Renal cortex interstitium (tissue), 15 donors: ENCODE results near the gene TRPV5. TPM values are rescaled to one million over a fixed set of nuclear protein-coding genes. Genes with fewer than 3 reads are reported as not detected.
"Not testable (repeated sequence)": the region's sequence is repeated elsewhere in the genome, so short reads cannot be mapped to it uniquely, and the experiment has no call there.

Experiments used
- DNase-seq, 11 donors: peaks; one replicate each; pipeline ENCODE4 v3.0.0-alpha.2; 2013; ENCODE audit warnings: low read depth in 9 of 11, low spot score in 4 of 11; ENCODE audit errors: extremely low read depth in 1 of 11
- long read RNA-seq, 16 experiments: transcript quantifications; one replicate each; lab custom pipeline, GENCODE V29; 2026
- polyA plus RNA-seq, 3 donors: library from polyadenylated mRNA; unstranded; fragments of 120-200 nt; gene quantifications; one replicate each; pipeline ENCODE4 v1.2.1, GENCODE V29; 2013; ENCODE audit not compliant: insufficient read length in 3 of 3

Gene TRPV5
- 1 to 10 TPM in 1 of 3 donors, under 1 TPM in 2; 0.72 to 1.5 (median 0.80) TPM for polyA plus RNA-seq
- long read RNA-seq, donor 1, result 0 reads
- long read RNA-seq, donor 2, result 0 reads
- long read RNA-seq, donor 3, result 0 reads
- long read RNA-seq, donor 4, result 0 reads
- long read RNA-seq, donor 5, result 0 reads
- long read RNA-seq, donor 6, result 0 reads
- long read RNA-seq, donor 7, result 0 reads
- long read RNA-seq, donor 8, result 0 reads
- long read RNA-seq, donor 9, result 0 reads
- long read RNA-seq, donor 10, result 0 reads
- long read RNA-seq, donor 11, result 0 reads
- long read RNA-seq, donor 12, result 0 reads
- long read RNA-seq, donor 13, result 0 reads
- long read RNA-seq, donor 14, result 0 reads
- long read RNA-seq, donor 15, result 0 reads
- long read RNA-seq, donor 16, result 0 reads

- DNase-seq, result no peak
These were observed at the start of gene TRPV5 for GRCh38 chr7:142933624-142934023. Gene TRPV5, minus strand, starts transcription at chr7:142933746. Its CDS starts 287 bp downstream, at chr7:142933459.

- DNase-seq, result not testable (repeated sequence)
These were observed 44.9 kb upstream of the TRPV5 start for GRCh38 chr7:142978402-142978801.

GRCh38 chr7:142974626-142975025, 41.1 kb upstream of the TRPV5 start:
- DNase-seq, result no peak

- DNase-seq, result no peak
These were observed 35.6 kb upstream of the TRPV5 start for GRCh38 chr7:142969183-142969582.

GRCh38 chr7:142968229-142968628, 34.7 kb upstream of the TRPV5 start:
- DNase-seq, result no peak

GRCh38 chr7:142964502-142965246, 31.1 kb upstream of the TRPV5 start:
- DNase-seq, result no peak

- DNase-seq, result no peak
These were observed 30.4 kb upstream of the TRPV5 start for GRCh38 chr7:142963993-142964392.

GRCh38 chr7:142962991-142963390, 29.4 kb upstream of the TRPV5 start:
- peak in 2 of 11 donors; percentile 14 to 25 for DNase-seq

- DNase-seq, result no peak
These were observed 28.7 kb upstream of the TRPV5 start, which contains the start of gene KEL for GRCh38 chr7:142961973-142962926. Gene KEL, minus strand, starts transcription at chr7:142962363. Its CDS starts 157 bp downstream, at chr7:142962206.

- no peak for DNase-seq
These were observed 28.0 kb upstream of the TRPV5 start for GRCh38 chr7:142961595-142961972.

GRCh38 chr7:142960955-142961512, 27.5 kb upstream of the TRPV5 start:
- DNase-seq, result no peak

- no peak for DNase-seq
These were observed 25.7 kb upstream of the TRPV5 start for GRCh38 chr7:142959202-142959601.

GRCh38 chr7:142957723-142958122, 24.2 kb upstream of the TRPV5 start:
- DNase-seq, result no peak

- no peak for DNase-seq
These were observed 23.5 kb upstream of the TRPV5 start for GRCh38 chr7:142956951-142957623.

- DNase-seq, result no peak
These were observed 21.2 kb upstream of the TRPV5 start for GRCh38 chr7:142954680-142955268.

- no peak for DNase-seq
These were observed 16.7 kb upstream of the TRPV5 start for GRCh38 chr7:142950235-142950634.

GRCh38 chr7:142948603-142949002, 15.1 kb upstream of the TRPV5 start:
- DNase-seq, result no peak

- DNase-seq, result no peak
These were observed 11.5 kb upstream of the TRPV5 start for GRCh38 chr7:142945001-142945400.
